ENCODE results near the gene SPSB1.

GRCh38 chr1:9269078-9269501, 23.6 kb upstream of the SPSB1 start:
- TF ChIP-seq CTCF (IDR thresholded peaks at IDR 0.05; ENCODE audit: low read length) (no peak), EZH2 (optimal IDR thresholded peaks at IDR 0.05; ENCODE audit: low read depth, low read length) (no peak)
